ENCODE measurements around the gene SCAI. TPM values are rescaled to one million over a fixed set of nuclear protein-coding genes. Genes with fewer than 3 reads are reported as not detected.
"Not testable (repeated sequence)": the region's sequence is repeated elsewhere in the genome, so short reads cannot be mapped to it uniquely, and the experiment has no call there.

The SCAI gene
- total RNA-seq, 2 experiments from 2014 or later, result 21.5 to 25.0 TPM

DNA sequence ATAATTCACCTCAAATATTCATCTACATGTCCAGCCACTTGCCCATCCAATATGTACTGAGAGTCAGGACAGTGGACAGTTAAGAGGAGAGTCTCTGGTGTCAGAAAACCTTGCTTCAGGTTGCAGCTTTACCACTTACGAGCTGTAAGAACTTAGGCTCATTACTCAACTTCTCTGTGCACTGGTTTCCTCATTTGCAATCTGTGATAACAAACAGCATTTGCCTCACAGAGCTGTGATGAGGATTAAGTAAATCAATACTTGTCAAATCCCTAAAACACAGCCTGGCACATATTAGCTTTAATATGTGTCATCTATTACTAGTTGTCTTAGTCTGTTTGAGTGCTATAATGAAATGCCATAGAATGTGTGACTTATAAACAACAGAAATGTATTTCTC is 211.0 kb downstream of the SCAI start:
- no peak overlapping the region for H3K27ac ChIP-seq (ENCODE audit: low read depth, low read length, poor library complexity, severe bottlenecking)
- DNase-seq (ENCODE audit: low spot score), result no peak
- H3K9me3 ChIP-seq (ENCODE audit: low read length), result no peaks in the 10 kb centered on the region
- TF ChIP-seq, protein P1, sequence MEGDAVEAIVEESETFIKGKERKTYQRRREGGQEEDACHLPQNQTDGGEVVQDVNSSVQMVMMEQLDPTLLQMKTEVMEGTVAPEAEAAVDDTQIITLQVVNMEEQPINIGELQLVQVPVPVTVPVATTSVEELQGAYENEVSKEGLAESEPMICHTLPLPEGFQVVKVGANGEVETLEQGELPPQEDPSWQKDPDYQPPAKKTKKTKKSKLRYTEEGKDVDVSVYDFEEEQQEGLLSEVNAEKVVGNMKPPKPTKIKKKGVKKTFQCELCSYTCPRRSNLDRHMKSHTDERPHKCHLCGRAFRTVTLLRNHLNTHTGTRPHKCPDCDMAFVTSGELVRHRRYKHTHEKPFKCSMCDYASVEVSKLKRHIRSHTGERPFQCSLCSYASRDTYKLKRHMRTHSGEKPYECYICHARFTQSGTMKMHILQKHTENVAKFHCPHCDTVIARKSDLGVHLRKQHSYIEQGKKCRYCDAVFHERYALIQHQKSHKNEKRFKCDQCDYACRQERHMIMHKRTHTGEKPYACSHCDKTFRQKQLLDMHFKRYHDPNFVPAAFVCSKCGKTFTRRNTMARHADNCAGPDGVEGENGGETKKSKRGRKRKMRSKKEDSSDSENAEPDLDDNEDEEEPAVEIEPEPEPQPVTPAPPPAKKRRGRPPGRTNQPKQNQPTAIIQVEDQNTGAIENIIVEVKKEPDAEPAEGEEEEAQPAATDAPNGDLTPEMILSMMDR (conservative IDR thresholded peaks at IDR 0.05; ENCODE audit: low read length), result no peak
- no peak for TF ChIP-seq EZH2phosphoT487 (IDR thresholded peaks at IDR 0.05; ENCODE audit: borderline replicate concordance, low read depth, low read length)
- ChIA-PET CTCF (ENCODE audit: unreplicated experiment) (interaction anchor here (0.6 kb wide), 1 partner anchor 940 kb away, joined by 6 read pairs; no protein-coding TSS in a partner anchor), POLR2A (no interaction called here)
- BruUV-seq (replicated peaks), result no TSS peak
- no peaks in the 10 kb centered on the region for H4K20me1 ChIP-seq (ENCODE audit: insufficient read depth, low read length)
- no peaks in the 10 kb centered on the region for H3K79me2 ChIP-seq (ENCODE audit: insufficient read depth, low read depth, low read length)
- no peak overlapping the region for H2AFZ ChIP-seq (ENCODE audit: low read length)
- H3K4me2 ChIP-seq (ENCODE audit: low read length), result no peak overlapping the region
- intact Hi-C loops (cut with micrococcal nuclease; ENCODE audit: unreplicated experiment), result no loop called here
- H3K9me2 ChIP-seq (ENCODE audit: insufficient read depth, low read length), result no peaks in the 10 kb centered on the region
- no peak overlapping the region for H3K4me3 ChIP-seq (ENCODE audit: low read depth, low read length, poor library complexity, severe bottlenecking)
- H3K4me1 ChIP-seq (ENCODE audit: insufficient read depth, low read length, poor library complexity, severe bottlenecking), result peaks cover 32% of the 10 kb centered on the region
- peaks cover 82% of the 10 kb centered on the region for H3K36me3 ChIP-seq (ENCODE audit: insufficient read depth, low read length)

DNA sequence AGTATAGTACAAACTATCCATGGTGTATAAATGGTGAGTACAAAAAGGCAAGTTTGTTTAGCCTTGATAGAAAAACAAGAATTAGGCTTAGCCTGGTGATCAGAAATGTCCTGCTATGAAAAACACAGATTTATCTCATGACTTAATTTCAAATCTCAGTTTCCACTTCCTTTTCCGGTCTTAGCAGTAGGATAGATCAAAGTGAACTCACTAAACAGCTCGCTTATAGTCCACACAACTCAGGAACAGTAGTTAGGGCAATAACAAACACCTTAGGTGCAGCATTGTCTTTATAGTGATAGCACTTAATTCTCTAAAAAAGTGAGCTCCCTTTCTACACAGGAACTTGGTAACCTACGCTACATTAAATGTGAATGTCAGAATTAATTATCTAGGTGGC is 213.9 kb downstream of the SCAI start:
- Histone ChIP-seq H3K27ac (ENCODE audit: low read depth, low read length, poor library complexity, severe bottlenecking) (no peak overlapping the region), H3K36me3 (ENCODE audit: insufficient read depth, low read length) (peaks cover 88% of the 10 kb centered on the region), H3K4me2 (ENCODE audit: low read length) (no peak overlapping the region), H4K20me1 (ENCODE audit: insufficient read depth, low read length) (no peaks in the 10 kb centered on the region), H3K4me3 (ENCODE audit: low read depth, low read length, poor library complexity, severe bottlenecking) (no peak overlapping the region), H3K79me2 (ENCODE audit: insufficient read depth, low read depth, low read length) (no peaks in the 10 kb centered on the region), H3K4me1 (ENCODE audit: insufficient read depth, low read length, poor library complexity, severe bottlenecking) (peaks cover 10% of the 10 kb centered on the region), H2AFZ (ENCODE audit: low read length) (no peak overlapping the region), H3K9me3 (ENCODE audit: low read length) (no peaks in the 10 kb centered on the region), H3K9me2 (ENCODE audit: insufficient read depth, low read length) (no peaks in the 10 kb centered on the region)
- BruUV-seq (replicated peaks), result no TSS peak
- no peak for TF ChIP-seq EZH2phosphoT487 (IDR thresholded peaks at IDR 0.05; ENCODE audit: borderline replicate concordance, low read depth, low read length)
- TF ChIP-seq, protein P1 (conservative IDR thresholded peaks at IDR 0.05; ENCODE audit: low read length), result no peak
- ChIA-PET POLR2A (interaction anchor here (0.7 to 1.2 kb wide), 2 partner anchors 9 to 10 kb away, joined by 3 to 5 read pairs; no protein-coding TSS in a partner anchor), CTCF (ENCODE audit: unreplicated experiment) (no interaction called here)
- no peak for DNase-seq (ENCODE audit: low spot score)
- intact Hi-C loops (cut with micrococcal nuclease; ENCODE audit: unreplicated experiment), result no loop called here

DNA sequence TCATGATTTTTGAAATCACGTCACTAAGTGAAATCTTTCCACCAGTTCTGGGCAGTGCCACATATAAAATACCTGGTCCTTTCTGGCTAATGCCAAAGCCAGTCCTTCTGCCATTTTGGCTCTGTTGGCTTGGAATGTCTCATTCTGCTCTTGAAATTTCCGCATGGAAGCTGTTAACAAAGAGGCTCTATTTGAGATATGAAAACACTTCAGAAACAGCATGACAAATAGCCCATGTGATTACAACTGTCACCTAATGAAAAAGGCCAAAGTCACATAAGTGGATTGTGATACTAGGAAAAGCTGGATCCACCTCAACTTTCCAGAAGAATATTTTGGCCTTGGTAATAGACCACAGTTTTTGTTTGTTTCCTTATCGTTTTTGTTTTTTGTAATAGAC is 215.2 kb downstream of the SCAI start:
- peaks cover 82% of the 10 kb centered on the region for H3K36me3 ChIP-seq (ENCODE audit: insufficient read depth, low read length)
- no peaks in the 10 kb centered on the region for H3K9me3 ChIP-seq (ENCODE audit: low read length)
- H3K4me2 ChIP-seq (ENCODE audit: low read length), result no peak overlapping the region
- H3K27ac ChIP-seq (ENCODE audit: low read depth, low read length, poor library complexity, severe bottlenecking), result no peak overlapping the region
- H3K4me1 ChIP-seq (ENCODE audit: insufficient read depth, low read length, poor library complexity, severe bottlenecking), result no peaks in the 10 kb centered on the region
- DNase-seq (ENCODE audit: low spot score), result no peak
- intact Hi-C loops (cut with micrococcal nuclease; ENCODE audit: unreplicated experiment), result no loop called here
- no peaks in the 10 kb centered on the region for H4K20me1 ChIP-seq (ENCODE audit: insufficient read depth, low read length)
- POLR2A ChIA-PET, result interaction anchor here (1.2 kb wide), 1 partner anchor 11 kb away, joined by 5 read pairs; no protein-coding TSS in a partner anchor
- H2AFZ ChIP-seq (ENCODE audit: low read length), result no peak overlapping the region
- no peaks in the 10 kb centered on the region for H3K9me2 ChIP-seq (ENCODE audit: insufficient read depth, low read length)
- TF ChIP-seq, protein P1 (conservative IDR thresholded peaks at IDR 0.05; ENCODE audit: low read length), result no peak
- no peak for TF ChIP-seq EZH2phosphoT487 (IDR thresholded peaks at IDR 0.05; ENCODE audit: borderline replicate concordance, low read depth, low read length)
- BruUV-seq (replicated peaks), result no TSS peak
- no peaks in the 10 kb centered on the region for H3K79me2 ChIP-seq (ENCODE audit: insufficient read depth, low read depth, low read length)
- H3K4me3 ChIP-seq (ENCODE audit: low read depth, low read length, poor library complexity, severe bottlenecking), result no peak overlapping the region
- CTCF ChIA-PET (ENCODE audit: unreplicated experiment), result no interaction called here

DNA sequence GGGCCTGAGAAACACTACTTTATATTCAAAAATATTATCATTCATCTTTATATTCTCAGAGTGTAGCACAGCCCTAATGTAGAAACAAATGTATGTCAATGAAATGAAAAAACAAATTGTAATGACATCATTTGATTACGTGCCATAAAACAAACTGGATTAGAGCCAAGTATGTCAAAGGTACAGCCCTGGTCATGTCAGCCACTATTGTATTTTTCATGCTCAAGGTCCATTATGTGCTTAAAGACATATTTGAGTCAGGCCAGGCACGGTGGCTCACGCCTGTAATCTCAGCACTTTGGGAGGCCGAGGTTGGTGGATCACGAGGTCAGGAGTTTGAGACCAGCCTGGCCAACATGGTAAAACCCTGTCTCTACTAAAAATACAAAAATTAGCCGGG is 222.9 kb downstream of the SCAI start:
- H3K4me2 ChIP-seq (ENCODE audit: low read length); H3K4me3 ChIP-seq (ENCODE audit: low read depth, low read length, poor library complexity, severe bottlenecking); BruUV-seq (replicated peaks); H3K79me2 ChIP-seq (ENCODE audit: insufficient read depth, low read depth, low read length); H3K4me1 ChIP-seq (ENCODE audit: insufficient read depth, low read length, poor library complexity, severe bottlenecking); H4K20me1 ChIP-seq (ENCODE audit: insufficient read depth, low read length); intact Hi-C loops (cut with micrococcal nuclease; ENCODE audit: unreplicated experiment); CTCF ChIA-PET (ENCODE audit: unreplicated experiment); POLR2A ChIA-PET; DNase-seq (ENCODE audit: low spot score); H3K9me2 ChIP-seq (ENCODE audit: insufficient read depth, low read length); H2AFZ ChIP-seq (ENCODE audit: low read length); H3K9me3 ChIP-seq (ENCODE audit: low read length); H3K27ac ChIP-seq (ENCODE audit: low read depth, low read length, poor library complexity, severe bottlenecking): not testable (repeated sequence)
- peaks cover 64% of the 10 kb centered on the region for H3K36me3 ChIP-seq (ENCODE audit: insufficient read depth, low read length)

Measured in OCI-LY7 (cell line).